ENCODE results near the gene CORIN. TPM values are rescaled to one million over a fixed set of nuclear protein-coding genes. Genes with fewer than 3 reads are reported as not detected.

Gene CORIN
- total RNA-seq, 1 donor from 2014 or later, result 0.51 TPM

DNA sequence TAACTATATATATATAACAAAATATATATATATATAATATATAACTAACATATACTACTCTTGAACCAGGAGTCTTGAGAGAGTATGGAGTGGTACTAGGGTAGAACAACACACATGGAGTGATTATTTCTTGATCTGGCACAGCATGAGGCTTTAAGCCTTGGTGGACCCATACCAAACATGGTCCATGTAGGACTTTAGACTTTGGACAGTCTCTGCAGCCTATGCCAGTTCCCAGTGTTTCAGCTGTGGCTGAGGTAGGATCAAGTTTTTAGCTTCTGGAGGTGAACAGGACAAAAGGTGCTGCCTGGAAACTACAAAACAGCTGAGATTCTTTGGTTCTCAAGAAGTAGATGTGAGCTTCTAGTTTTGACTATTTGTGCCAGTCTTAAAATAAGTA is 20.6 kb downstream of the CORIN start:
- TF ChIP-seq, protein P1, sequence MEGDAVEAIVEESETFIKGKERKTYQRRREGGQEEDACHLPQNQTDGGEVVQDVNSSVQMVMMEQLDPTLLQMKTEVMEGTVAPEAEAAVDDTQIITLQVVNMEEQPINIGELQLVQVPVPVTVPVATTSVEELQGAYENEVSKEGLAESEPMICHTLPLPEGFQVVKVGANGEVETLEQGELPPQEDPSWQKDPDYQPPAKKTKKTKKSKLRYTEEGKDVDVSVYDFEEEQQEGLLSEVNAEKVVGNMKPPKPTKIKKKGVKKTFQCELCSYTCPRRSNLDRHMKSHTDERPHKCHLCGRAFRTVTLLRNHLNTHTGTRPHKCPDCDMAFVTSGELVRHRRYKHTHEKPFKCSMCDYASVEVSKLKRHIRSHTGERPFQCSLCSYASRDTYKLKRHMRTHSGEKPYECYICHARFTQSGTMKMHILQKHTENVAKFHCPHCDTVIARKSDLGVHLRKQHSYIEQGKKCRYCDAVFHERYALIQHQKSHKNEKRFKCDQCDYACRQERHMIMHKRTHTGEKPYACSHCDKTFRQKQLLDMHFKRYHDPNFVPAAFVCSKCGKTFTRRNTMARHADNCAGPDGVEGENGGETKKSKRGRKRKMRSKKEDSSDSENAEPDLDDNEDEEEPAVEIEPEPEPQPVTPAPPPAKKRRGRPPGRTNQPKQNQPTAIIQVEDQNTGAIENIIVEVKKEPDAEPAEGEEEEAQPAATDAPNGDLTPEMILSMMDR (IDR thresholded peaks at IDR 0.05; ENCODE audit: unreplicated experiment), result no peak
- Mint-ChIP-seq H3K36me3 (ENCODE audit: low read depth, unreplicated experiment) (no peaks in the 10 kb centered on the region), H3K9me3 (ENCODE audit: unreplicated experiment) (no peaks in the 10 kb centered on the region), H3K4me3 (ENCODE audit: unreplicated experiment) (no peak overlapping the region), H3K27me3 (ENCODE audit: unreplicated experiment) (no peaks in the 10 kb centered on the region), H3K27ac (ENCODE audit: unreplicated experiment) (no peak overlapping the region), H3K4me1 (ENCODE audit: unreplicated experiment) (peaks cover 7% of the 10 kb centered on the region)
- no peak for DNase-seq (ENCODE audit: low spot score)

DNA sequence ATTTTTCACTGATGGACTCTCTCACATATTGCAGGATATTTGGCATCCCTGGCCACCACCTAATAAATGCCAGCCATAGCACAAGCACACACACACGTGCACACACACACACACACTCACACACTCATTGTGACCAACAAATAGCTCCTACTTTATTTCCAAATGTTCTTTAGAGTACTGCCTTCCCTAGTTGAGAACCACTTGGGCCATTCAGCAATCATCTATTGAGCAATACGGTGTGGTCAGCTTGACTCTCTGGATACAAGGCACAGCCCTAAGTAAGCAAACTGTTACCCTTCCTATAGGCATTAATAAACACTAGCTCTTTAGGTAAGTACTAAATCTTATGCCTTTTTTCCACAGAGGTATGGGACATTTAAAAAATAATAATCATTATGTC is 21.1 kb downstream of the CORIN start:
- Mint-ChIP-seq H3K27ac (ENCODE audit: unreplicated experiment) (no peak overlapping the region), H3K27me3 (ENCODE audit: unreplicated experiment) (no peaks in the 10 kb centered on the region), H3K4me3 (ENCODE audit: unreplicated experiment) (no peak overlapping the region), H3K9me3 (ENCODE audit: unreplicated experiment) (no peaks in the 10 kb centered on the region), H3K4me1 (ENCODE audit: unreplicated experiment) (peaks cover 7% of the 10 kb centered on the region), H3K36me3 (ENCODE audit: low read depth, unreplicated experiment) (no peaks in the 10 kb centered on the region)
- no peak for DNase-seq (ENCODE audit: low spot score)
- TF ChIP-seq, protein P1 (IDR thresholded peaks at IDR 0.05; ENCODE audit: unreplicated experiment), result no peak

DNA sequence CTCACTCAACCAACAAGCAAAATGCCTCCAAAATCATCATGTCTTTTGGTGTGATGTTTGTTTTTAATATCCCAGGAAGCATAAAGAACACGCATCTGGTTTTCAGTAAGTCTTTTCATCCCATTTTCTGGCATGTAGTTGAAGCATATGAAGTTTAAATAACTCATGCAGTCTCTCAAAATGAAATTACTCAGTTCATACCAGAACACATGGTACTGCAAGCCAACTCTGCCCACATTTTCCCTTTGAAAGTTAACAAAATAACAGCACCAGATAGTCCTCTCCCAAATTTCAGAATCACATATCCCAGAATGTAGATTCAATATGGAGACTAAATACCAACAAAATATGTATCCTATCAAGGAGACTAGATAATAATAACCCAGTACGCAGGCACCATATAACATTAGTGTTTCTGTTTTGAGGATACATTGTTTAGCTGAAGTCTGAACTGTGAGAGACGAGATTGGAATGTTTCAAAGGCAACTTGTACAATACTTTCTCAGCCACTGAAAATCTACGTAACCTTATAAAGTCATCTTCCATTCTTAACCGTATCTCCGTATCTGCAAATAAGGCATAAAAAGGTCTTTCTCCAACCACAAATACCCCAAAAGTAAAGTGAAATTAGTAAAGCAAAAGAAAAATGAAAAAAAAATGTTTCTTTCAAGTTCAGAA is 23.1 kb downstream of the CORIN start:
- H3K4me1 Mint-ChIP-seq (ENCODE audit: unreplicated experiment), result peaks cover 7% of the 10 kb centered on the region

DNA sequence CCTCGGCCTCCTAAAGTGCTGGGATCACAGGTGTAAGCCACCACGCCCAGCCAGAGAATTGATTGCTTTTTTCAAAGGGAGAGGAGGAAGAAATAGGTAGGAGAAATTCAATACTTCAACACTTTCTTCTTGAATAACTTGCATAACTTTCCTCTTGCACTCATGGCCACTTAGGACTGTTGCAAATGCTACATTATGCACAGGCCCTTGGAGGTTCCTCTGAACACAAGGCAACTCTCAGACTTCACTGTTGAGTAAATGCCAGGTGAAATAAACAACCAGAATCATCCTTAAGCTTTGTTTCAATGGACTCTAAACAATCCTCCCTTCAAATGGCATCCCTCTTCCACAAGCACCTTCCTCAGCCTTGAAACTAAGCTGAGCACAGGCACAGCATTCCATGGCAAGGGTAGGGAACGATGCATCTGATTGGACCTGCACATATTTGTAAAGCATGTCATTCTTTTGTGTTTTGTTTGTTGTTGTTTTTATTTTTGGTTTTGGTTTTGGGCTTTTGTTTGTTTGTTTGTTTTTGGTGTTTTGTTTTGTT is 28.1 kb downstream of the CORIN start:
- Mint-ChIP-seq H3K27me3 (ENCODE audit: unreplicated experiment) (no peaks in the 10 kb centered on the region), H3K4me1 (ENCODE audit: unreplicated experiment) (no peaks in the 10 kb centered on the region), H3K4me3 (ENCODE audit: unreplicated experiment) (no peak overlapping the region), H3K9me3 (ENCODE audit: unreplicated experiment) (no peaks in the 10 kb centered on the region), H3K36me3 (ENCODE audit: low read depth, unreplicated experiment) (no peaks in the 10 kb centered on the region), H3K27ac (ENCODE audit: unreplicated experiment) (no peak overlapping the region)
- no peak for DNase-seq (ENCODE audit: low spot score)
- TF ChIP-seq, protein P1 (IDR thresholded peaks at IDR 0.05; ENCODE audit: unreplicated experiment), result no peak

More for the DNA sequence above, 23.1 kb downstream of the CORIN start:
- Mint-ChIP-seq H3K27me3 (ENCODE audit: unreplicated experiment) (no peaks in the 10 kb centered on the region), H3K4me3 (ENCODE audit: unreplicated experiment) (no peak overlapping the region), H3K9me3 (ENCODE audit: unreplicated experiment) (no peaks in the 10 kb centered on the region), H3K27ac (ENCODE audit: unreplicated experiment) (no peak overlapping the region), H3K36me3 (ENCODE audit: low read depth, unreplicated experiment) (no peaks in the 10 kb centered on the region)
- TF ChIP-seq, protein P1 (IDR thresholded peaks at IDR 0.05; ENCODE audit: unreplicated experiment), result no peak
- DNase-seq (ENCODE audit: low spot score), result no peak

DNA sequence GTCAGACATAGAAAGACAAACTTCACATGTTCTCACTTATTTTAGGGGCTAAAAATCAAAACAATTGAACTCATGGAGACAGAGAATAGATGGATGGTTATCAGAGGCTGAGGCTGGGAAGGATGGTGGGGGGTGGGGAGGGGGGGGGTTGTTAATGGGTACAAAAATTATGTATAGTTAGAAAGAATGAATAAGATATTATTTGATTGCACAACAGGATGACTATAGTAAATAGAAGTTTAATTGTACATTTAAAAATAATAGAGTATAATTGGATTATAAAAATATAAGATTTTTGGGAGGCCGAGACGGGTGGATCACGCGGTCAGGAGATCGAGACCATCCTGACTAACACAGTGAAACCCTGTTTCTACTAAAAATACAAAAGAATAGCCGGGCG is 33.3 kb downstream of the CORIN start:
- TF ChIP-seq, protein P1 (IDR thresholded peaks at IDR 0.05; ENCODE audit: unreplicated experiment), result no peak
- DNase-seq (ENCODE audit: low spot score), result no peak
- H3K4me3 Mint-ChIP-seq (ENCODE audit: unreplicated experiment), result no peak overlapping the region
- H3K4me1 Mint-ChIP-seq (ENCODE audit: unreplicated experiment), result no peaks in the 10 kb centered on the region
- H3K27me3 Mint-ChIP-seq (ENCODE audit: unreplicated experiment), result peaks cover 1% of the 10 kb centered on the region
- H3K36me3 Mint-ChIP-seq (ENCODE audit: low read depth, unreplicated experiment), result no peaks in the 10 kb centered on the region
- no peak overlapping the region for H3K27ac Mint-ChIP-seq (ENCODE audit: unreplicated experiment)
- no peaks in the 10 kb centered on the region for H3K9me3 Mint-ChIP-seq (ENCODE audit: unreplicated experiment)

Measured in endothelial cell (in vitro differentiated cells).